ENCODE data around the gene EPHA1. TPM values are rescaled to one million over a fixed set of nuclear protein-coding genes. Genes with fewer than 3 reads are reported as not detected.

Gene EPHA1
- total RNA-seq, 1 donor from 2014 or later: 54.4 TPM

GRCh38 chr7:143387156-143387975, 21.3 kb downstream of the EPHA1 start:
- Mint-ChIP-seq H3K27ac (no peak overlapping the region), H3K4me3 (ENCODE audit: low read depth) (no peak overlapping the region), H3K9me3 (ENCODE audit: low read depth) (no peaks in the 10 kb centered on the region), H3K36me3 (ENCODE audit: insufficient read depth) (peaks cover 12% of the 10 kb centered on the region), H3K27me3 (no peaks in the 10 kb centered on the region), H3K4me1 (ENCODE audit: low read depth) (peaks cover 6% of the 10 kb centered on the region)
- TF ChIP-seq CTCF (IDR thresholded peaks at IDR 0.05; ENCODE audit: unreplicated experiment): peak; percentile 9
- no peak for DNase-seq (ENCODE audit: low spot score, unreplicated experiment)

GRCh38 chr7:143385891-143386781, 22.5 kb downstream of the EPHA1 start:
- no peak for TF ChIP-seq CTCF (IDR thresholded peaks at IDR 0.05; ENCODE audit: unreplicated experiment)

GRCh38 chr7:143384661-143385631, 23.7 kb downstream of the EPHA1 start:
- H3K4me1 Mint-ChIP-seq (ENCODE audit: low read depth): peaks cover 7% of the 10 kb centered on the region
- H3K27ac Mint-ChIP-seq: no peak overlapping the region
- no peaks in the 10 kb centered on the region for H3K9me3 Mint-ChIP-seq (ENCODE audit: low read depth)
- H3K27me3 Mint-ChIP-seq: no peaks in the 10 kb centered on the region
- TF ChIP-seq CTCF (IDR thresholded peaks at IDR 0.05; ENCODE audit: unreplicated experiment): no peak
- H3K36me3 Mint-ChIP-seq (ENCODE audit: insufficient read depth): peaks cover 5% of the 10 kb centered on the region
- H3K4me3 Mint-ChIP-seq (ENCODE audit: low read depth): no peak overlapping the region
- DNase-seq (ENCODE audit: low spot score, unreplicated experiment): no peak

More at GRCh38 chr7:143385891-143386781, 22.5 kb downstream of the EPHA1 start:
- no peak overlapping the region for H3K27ac Mint-ChIP-seq
- DNase-seq (ENCODE audit: low spot score, unreplicated experiment): no peak
- peaks cover 10% of the 10 kb centered on the region for H3K36me3 Mint-ChIP-seq (ENCODE audit: insufficient read depth)
- no peaks in the 10 kb centered on the region for H3K9me3 Mint-ChIP-seq (ENCODE audit: low read depth)
- H3K27me3 Mint-ChIP-seq: no peaks in the 10 kb centered on the region
- H3K4me1 Mint-ChIP-seq (ENCODE audit: low read depth): peaks cover 6% of the 10 kb centered on the region
- no peak overlapping the region for H3K4me3 Mint-ChIP-seq (ENCODE audit: low read depth)

GRCh38 chr7:143384148-143384547, 24.5 kb downstream of the EPHA1 start:
- TF ChIP-seq CTCF (IDR thresholded peaks at IDR 0.05; ENCODE audit: unreplicated experiment): no peak
- Mint-ChIP-seq H3K36me3 (ENCODE audit: insufficient read depth) (peaks cover under 1% of the 10 kb centered on the region), H3K4me1 (ENCODE audit: low read depth) (peaks cover 15% of the 10 kb centered on the region), H3K4me3 (ENCODE audit: low read depth) (no peak overlapping the region), H3K9me3 (ENCODE audit: low read depth) (no peaks in the 10 kb centered on the region), H3K27ac (no peak overlapping the region), H3K27me3 (no peaks in the 10 kb centered on the region)
- DNase-seq (ENCODE audit: low spot score, unreplicated experiment): no peak
